Measurements from ENCODE around the gene HSF4.

Gene HSF4

GRCh38 chr16:67204076-67204475 lies 39.5 kb downstream of the HSF4 start:
- H3K27ac ChIP-seq = 0 out of 2 replicates have a peak overlapping the region, but pooled peaks have one; percentile 73
- TF ChIP-seq ZFX (IDR thresholded peaks at IDR 0.05; ENCODE audit: borderline replicate concordance) = no peak
- TF ChIP-seq CTCF (IDR thresholded peaks at IDR 0.05) = no peak

GRCh38 chr16:67206129-67206837 lies 41.7 kb downstream of the HSF4 start:
- H3K27ac ChIP-seq = peak overlapping the region; percentile 73
- TF ChIP-seq ZFX (IDR thresholded peaks at IDR 0.05; ENCODE audit: borderline replicate concordance) (no peak), CTCF (IDR thresholded peaks at IDR 0.05) (no peak)

- H3K27ac ChIP-seq = peak overlapping the region; percentile 73
- no peak for TF ChIP-seq ZFX (IDR thresholded peaks at IDR 0.05; ENCODE audit: borderline replicate concordance)
- no peak for TF ChIP-seq CTCF (IDR thresholded peaks at IDR 0.05)
These were observed 42.3 kb downstream of the HSF4 start for GRCh38 chr16:67206838-67207248.

- H3K27ac ChIP-seq = peak overlapping the region; percentile 73
- TF ChIP-seq CTCF (IDR thresholded peaks at IDR 0.05) (no peak), ZFX (IDR thresholded peaks at IDR 0.05; ENCODE audit: borderline replicate concordance) (no peak)
These were observed 42.9 kb downstream of the HSF4 start for GRCh38 chr16:67207249-67208091.

GRCh38 chr16:67208154-67208896 lies 43.8 kb downstream of the HSF4 start:
- no peak for TF ChIP-seq CTCF (IDR thresholded peaks at IDR 0.05)
- TF ChIP-seq ZFX (IDR thresholded peaks at IDR 0.05; ENCODE audit: borderline replicate concordance) = no peak
- peak overlapping the region; percentile 73 for H3K27ac ChIP-seq

GRCh38 chr16:67209565-67209964 lies 45.0 kb downstream of the HSF4 start:
- TF ChIP-seq CTCF (IDR thresholded peaks at IDR 0.05) (no peak), ZFX (IDR thresholded peaks at IDR 0.05; ENCODE audit: borderline replicate concordance) (no peak)
- no peak overlapping the region for H3K27ac ChIP-seq

All from 22Rv1 (cell line).